ENCODE results near the gene TNF.

The TNF gene

GRCh38 chr6:31620586-31621319, 45.4 kb downstream of the TNF start, which contains the start of gene PRRC2A (continued):
- TF ChIP-seq, protein P1, sequence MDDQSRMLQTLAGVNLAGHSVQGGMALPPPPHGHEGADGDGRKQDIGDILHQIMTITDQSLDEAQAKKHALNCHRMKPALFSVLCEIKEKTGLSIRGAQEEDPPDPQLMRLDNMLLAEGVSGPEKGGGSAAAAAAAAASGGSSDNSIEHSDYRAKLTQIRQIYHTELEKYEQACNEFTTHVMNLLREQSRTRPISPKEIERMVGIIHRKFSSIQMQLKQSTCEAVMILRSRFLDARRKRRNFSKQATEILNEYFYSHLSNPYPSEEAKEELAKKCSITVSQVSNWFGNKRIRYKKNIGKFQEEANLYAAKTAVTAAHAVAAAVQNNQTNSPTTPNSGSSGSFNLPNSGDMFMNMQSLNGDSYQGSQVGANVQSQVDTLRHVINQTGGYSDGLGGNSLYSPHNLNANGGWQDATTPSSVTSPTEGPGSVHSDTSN (CRISPR knock-in tag; IDR thresholded peaks at IDR 0.05), result peak; percentile 72
- TF ChIP-seq ZNF184 (tag by site-specific recombination; IDR thresholded peaks at IDR 0.05), result no peak
- TF ChIP-seq ZNF660 (tag by site-specific recombination; IDR thresholded peaks at IDR 0.05), result peak; percentile 74
- peak; percentile 75; the same call in 1 of the 2 replicates for TF ChIP-seq ZNF610 (tag by site-specific recombination; IDR thresholded peaks at IDR 0.05; ENCODE audit: borderline replicate concordance)
- no peak for TF ChIP-seq ZNF302 (tag by site-specific recombination; IDR thresholded peaks at IDR 0.05; ENCODE audit: low read depth)
- no peak for TF ChIP-seq ZSCAN18 (tag by site-specific recombination; IDR thresholded peaks at IDR 0.05)
- TF ChIP-seq, protein P2, sequence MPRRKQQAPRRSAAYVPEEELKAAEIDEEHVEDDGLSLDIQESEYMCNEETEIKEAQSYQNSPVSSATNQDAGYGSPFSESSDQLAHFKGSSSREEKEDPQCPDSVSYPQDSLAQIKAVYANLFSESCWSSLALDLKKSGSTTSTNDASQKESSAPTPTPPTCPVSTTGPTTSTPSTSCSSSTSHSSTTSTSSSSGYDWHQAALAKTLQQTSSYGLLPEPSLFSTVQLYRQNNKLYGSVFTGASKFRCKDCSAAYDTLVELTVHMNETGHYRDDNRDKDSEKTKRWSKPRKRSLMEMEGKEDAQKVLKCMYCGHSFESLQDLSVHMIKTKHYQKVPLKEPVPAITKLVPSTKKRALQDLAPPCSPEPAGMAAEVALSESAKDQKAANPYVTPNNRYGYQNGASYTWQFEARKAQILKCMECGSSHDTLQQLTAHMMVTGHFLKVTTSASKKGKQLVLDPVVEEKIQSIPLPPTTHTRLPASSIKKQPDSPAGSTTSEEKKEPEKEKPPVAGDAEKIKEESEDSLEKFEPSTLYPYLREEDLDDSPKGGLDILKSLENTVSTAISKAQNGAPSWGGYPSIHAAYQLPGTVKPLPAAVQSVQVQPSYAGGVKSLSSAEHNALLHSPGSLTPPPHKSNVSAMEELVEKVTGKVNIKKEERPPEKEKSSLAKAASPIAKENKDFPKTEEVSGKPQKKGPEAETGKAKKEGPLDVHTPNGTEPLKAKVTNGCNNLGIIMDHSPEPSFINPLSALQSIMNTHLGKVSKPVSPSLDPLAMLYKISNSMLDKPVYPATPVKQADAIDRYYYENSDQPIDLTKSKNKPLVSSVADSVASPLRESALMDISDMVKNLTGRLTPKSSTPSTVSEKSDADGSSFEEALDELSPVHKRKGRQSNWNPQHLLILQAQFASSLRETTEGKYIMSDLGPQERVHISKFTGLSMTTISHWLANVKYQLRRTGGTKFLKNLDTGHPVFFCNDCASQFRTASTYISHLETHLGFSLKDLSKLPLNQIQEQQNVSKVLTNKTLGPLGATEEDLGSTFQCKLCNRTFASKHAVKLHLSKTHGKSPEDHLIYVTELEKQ (tag by site-specific recombination; IDR thresholded peaks at IDR 0.05; ENCODE audit: borderline replicate concordance), result peak; percentile 42; the same call in 1 of the 2 replicates
- no peak for TF ChIP-seq PRDM2 (tag by site-specific recombination; IDR thresholded peaks at IDR 0.05; ENCODE audit: borderline replicate concordance)
- TF ChIP-seq PRDM4 (tag by site-specific recombination; IDR thresholded peaks at IDR 0.05), result peak; percentile 78
- TF ChIP-seq ZNF114 (tag by site-specific recombination; IDR thresholded peaks at IDR 0.05), result no peak
- TF ChIP-seq ZNF747 (tag by site-specific recombination; IDR thresholded peaks at IDR 0.05), result no peak
- TF ChIP-seq, protein P3, sequence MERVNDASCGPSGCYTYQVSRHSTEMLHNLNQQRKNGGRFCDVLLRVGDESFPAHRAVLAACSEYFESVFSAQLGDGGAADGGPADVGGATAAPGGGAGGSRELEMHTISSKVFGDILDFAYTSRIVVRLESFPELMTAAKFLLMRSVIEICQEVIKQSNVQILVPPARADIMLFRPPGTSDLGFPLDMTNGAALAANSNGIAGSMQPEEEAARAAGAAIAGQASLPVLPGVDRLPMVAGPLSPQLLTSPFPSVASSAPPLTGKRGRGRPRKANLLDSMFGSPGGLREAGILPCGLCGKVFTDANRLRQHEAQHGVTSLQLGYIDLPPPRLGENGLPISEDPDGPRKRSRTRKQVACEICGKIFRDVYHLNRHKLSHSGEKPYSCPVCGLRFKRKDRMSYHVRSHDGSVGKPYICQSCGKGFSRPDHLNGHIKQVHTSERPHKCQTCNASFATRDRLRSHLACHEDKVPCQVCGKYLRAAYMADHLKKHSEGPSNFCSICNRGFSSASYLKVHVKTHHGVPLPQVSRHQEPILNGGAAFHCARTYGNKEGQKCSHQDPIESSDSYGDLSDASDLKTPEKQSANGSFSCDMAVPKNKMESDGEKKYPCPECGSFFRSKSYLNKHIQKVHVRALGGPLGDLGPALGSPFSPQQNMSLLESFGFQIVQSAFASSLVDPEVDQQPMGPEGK (tag by site-specific recombination; IDR thresholded peaks at IDR 0.05), result peak; percentile 93
- TF ChIP-seq SP3 (tag by site-specific recombination; IDR thresholded peaks at IDR 0.05), result peak; percentile 84
- no peak for TF ChIP-seq ZNF155 (tag by site-specific recombination; IDR thresholded peaks at IDR 0.05)
- TF ChIP-seq OVOL3 (tag by site-specific recombination; IDR thresholded peaks at IDR 0.05), result peak; percentile 31; the same call in 1 of the 2 replicates
- no peak for TF ChIP-seq SCRT1 (tag by site-specific recombination; IDR thresholded peaks at IDR 0.05; ENCODE audit: borderline replicate concordance)
- peak; percentile 81; the same call in 1 of the 2 replicates for TF ChIP-seq ZNF394 (tag by site-specific recombination; IDR thresholded peaks at IDR 0.05; ENCODE audit: borderline replicate concordance)
- TF ChIP-seq, protein P4, sequence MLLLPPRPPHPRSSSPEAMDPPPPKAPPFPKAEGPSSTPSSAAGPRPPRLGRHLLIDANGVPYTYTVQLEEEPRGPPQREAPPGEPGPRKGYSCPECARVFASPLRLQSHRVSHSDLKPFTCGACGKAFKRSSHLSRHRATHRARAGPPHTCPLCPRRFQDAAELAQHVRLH (tag by site-specific recombination; IDR thresholded peaks at IDR 0.05), result no peak; the same call in 1 of the 2 replicates
- TF ChIP-seq ZNF530 (tag by site-specific recombination; IDR thresholded peaks at IDR 0.05; ENCODE audit: low read depth), result no peak
- TF ChIP-seq GLIS1 (tag by site-specific recombination; IDR thresholded peaks at IDR 0.05), result no peak
- TF ChIP-seq ZBTB48 (tag by site-specific recombination; IDR thresholded peaks at IDR 0.05), result peak; percentile 69; the same call in 1 of the 2 replicates
